Nephron progenitor cell (in vitro differentiated cells): ENCODE measurements around the gene NUP62.

ENCODE experiments used
- DNase-seq: peaks from one replicate; pipeline ENCODE4 v3.0.0; 2021
- H3K27ac Mint-ChIP-seq: 2 replicates; pipeline ENCODE4 v1.8.0; 2021; ENCODE audit warnings: mild to moderate bottlenecking, moderate library complexity, mixed read lengths
- H3K27me3 Mint-ChIP-seq: 2 replicates; pipeline ENCODE4 v1.8.0; 2021; ENCODE audit warnings: mild to moderate bottlenecking, low read depth, mixed read lengths; ENCODE audit not compliant: poor library complexity
- H3K36me3 Mint-ChIP-seq: 2 replicates; pipeline ENCODE4 v1.8.0; 2021; ENCODE audit warnings: low read depth, mixed read lengths
- H3K4me1 Mint-ChIP-seq: 2 replicates; pipeline ENCODE4 v1.8.0; 2021; ENCODE audit warnings: mixed read lengths
- H3K4me3 Mint-ChIP-seq: 2 replicates; pipeline ENCODE4 v1.8.0; 2021; ENCODE audit warnings: mild to moderate bottlenecking, moderate library complexity, mixed read lengths
- H3K9me3 Mint-ChIP-seq: 2 replicates; pipeline ENCODE4 v1.8.0; 2021; ENCODE audit warnings: mild to moderate bottlenecking, moderate library complexity, mixed read lengths
- TF ChIP-seq, protein P1 (sequence below): fragments of 200-600 bp; sonication (generic); IDR thresholded peaks from 2 replicates; pipeline ENCODE4 v1.5.0; 2021; ENCODE audit warnings: antibody characterized with exemption

The NUP62 gene

DNA sequence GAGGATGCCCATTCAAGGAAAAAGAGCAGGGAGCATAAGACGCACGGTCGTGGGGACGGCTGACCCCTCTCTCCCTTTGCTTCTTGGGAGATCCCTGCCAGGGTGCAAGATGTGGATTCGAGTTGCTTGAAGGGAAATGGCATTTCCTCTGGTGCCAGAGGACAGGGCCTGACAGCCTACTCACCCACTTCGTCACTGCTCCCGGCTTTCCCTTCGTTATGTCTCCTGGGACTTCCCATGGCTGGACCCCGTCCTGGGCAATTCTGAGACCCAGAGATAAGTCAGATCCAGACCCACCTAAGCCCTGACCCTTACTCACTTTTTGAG, 50.6 kb downstream of the NUP62 start:
- TF ChIP-seq, protein P1, sequence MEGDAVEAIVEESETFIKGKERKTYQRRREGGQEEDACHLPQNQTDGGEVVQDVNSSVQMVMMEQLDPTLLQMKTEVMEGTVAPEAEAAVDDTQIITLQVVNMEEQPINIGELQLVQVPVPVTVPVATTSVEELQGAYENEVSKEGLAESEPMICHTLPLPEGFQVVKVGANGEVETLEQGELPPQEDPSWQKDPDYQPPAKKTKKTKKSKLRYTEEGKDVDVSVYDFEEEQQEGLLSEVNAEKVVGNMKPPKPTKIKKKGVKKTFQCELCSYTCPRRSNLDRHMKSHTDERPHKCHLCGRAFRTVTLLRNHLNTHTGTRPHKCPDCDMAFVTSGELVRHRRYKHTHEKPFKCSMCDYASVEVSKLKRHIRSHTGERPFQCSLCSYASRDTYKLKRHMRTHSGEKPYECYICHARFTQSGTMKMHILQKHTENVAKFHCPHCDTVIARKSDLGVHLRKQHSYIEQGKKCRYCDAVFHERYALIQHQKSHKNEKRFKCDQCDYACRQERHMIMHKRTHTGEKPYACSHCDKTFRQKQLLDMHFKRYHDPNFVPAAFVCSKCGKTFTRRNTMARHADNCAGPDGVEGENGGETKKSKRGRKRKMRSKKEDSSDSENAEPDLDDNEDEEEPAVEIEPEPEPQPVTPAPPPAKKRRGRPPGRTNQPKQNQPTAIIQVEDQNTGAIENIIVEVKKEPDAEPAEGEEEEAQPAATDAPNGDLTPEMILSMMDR, result no peak
- Mint-ChIP-seq H3K27me3 (no peaks in the 10 kb centered on the region), H3K4me3 (no peak overlapping the region), H3K36me3 (peaks cover 45% of the 10 kb centered on the region), H3K4me1 (peaks cover 37% of the 10 kb centered on the region), H3K9me3 (no peaks in the 10 kb centered on the region), H3K27ac (no peak overlapping the region)
- no peak for DNase-seq

DNA sequence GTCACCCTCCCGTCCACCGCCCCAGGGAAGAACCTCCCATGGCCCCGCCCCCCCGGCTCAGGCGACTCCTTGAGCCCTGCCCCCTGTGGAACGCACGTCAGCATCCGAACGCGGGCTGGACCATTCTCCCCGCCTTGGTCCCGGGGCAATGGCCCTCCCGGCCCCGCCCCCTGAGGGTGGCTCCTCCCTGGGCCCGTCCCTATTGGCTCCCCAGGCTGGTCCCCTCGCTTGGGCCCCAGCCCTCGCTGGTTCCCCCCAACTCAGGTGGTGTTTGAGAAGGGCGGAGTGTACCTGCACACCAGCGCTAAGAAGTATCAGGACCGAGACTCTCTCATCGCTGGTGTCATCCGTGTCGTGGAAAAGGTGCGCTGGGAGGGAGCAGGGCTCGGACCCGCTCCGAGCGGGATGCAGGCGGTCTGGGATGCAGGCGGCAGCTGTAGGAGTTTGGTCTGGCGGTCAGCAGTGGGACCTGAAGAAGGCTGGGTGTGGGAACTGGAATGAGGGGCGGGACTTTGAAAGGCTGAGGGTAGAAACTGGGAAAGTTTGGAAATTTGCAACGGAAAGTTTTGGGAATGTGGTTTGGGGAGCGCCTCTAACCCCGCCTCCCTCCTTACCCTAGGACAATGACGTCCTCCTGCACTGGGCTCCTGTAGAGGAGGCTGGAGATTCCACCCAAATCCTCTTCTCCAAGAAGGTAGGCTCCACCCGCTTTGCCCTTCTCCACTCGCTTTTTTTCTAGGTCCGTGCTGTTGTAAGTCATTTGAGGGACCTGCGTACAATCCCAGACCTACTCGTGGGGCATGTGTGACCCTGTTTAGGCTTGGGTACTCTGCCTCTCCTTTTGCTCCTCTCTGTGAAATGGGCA, 51.2 kb downstream of the NUP62 start:
- no peaks in the 10 kb centered on the region for H3K27me3 Mint-ChIP-seq
- peak; percentile 98 for DNase-seq
- H3K9me3 Mint-ChIP-seq, result no peaks in the 10 kb centered on the region
- peaks cover 39% of the 10 kb centered on the region for H3K36me3 Mint-ChIP-seq
- TF ChIP-seq, protein P1, result no peak
- no peak overlapping the region for H3K4me3 Mint-ChIP-seq
- no peak overlapping the region for H3K27ac Mint-ChIP-seq
- H3K4me1 Mint-ChIP-seq, result peaks cover 37% of the 10 kb centered on the region

DNA sequence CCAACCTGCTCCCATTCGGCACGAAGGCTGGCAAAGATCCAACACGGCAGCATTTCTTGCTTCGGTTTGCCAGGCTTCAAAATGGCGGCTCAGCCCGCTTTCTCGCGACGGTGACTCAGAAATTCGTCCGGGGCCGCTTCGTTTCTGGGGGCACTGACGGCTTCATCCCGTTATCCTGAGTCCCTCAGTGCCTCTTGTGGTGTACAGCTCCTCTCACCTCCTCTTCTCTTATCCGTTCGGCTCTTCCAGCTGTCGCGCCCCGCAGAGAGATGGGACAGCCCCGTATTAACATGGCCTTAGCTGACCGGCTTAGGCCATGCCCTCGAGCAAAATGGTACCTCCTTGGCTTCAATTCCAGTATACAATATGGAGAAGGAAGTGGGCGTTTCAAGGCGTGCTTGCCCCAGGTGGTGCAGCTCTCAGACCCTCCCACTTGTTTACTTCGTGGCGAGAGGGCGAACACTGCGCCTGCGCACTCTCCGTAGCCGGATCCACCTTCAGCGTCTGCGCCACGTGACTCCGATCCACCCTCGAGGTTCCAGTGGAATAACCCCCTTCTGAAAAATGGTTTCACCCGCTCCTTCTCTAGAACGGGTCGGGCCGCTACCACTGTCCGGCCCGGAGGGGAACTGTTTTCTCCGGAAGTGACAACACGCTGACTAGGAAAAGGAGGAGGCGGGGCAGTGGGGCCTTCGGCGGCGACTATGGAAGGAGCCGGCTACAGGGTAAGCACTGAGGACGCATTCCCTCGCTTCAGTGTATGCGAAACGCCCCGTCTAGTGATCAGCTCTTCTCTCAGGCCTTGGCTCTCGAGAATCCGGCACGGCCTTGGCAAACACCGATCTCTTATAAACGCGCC, 52.1 kb downstream of the NUP62 start, which contains the start of the genes AKT1S1 and TBC1D17:
Gene AKT1S1, minus strand, starts transcription at position 336 of the 859 bp plus-strand sequence. CDS start 4,060 bp downstream, outside the sequence.
Gene TBC1D17, plus strand, starts transcription at position 683 of the 859 bp plus-strand sequence. Its CDS starts 22 bp downstream, at position 705.
- H3K36me3 Mint-ChIP-seq, result peaks cover 30% of the 10 kb centered on the region
- peak within 1 kb of the TSS; percentile 86 for H3K27ac Mint-ChIP-seq
- H3K4me3 Mint-ChIP-seq, result no peak within 1 kb of the TSS
- peaks cover 39% of the 10 kb centered on the region for H3K4me1 Mint-ChIP-seq
- H3K9me3 Mint-ChIP-seq, result no peaks in the 10 kb centered on the region
- TF ChIP-seq, protein P1, result no peak
- no peaks in the 10 kb centered on the region for H3K27me3 Mint-ChIP-seq
- peak; percentile 97 for DNase-seq

DNA sequence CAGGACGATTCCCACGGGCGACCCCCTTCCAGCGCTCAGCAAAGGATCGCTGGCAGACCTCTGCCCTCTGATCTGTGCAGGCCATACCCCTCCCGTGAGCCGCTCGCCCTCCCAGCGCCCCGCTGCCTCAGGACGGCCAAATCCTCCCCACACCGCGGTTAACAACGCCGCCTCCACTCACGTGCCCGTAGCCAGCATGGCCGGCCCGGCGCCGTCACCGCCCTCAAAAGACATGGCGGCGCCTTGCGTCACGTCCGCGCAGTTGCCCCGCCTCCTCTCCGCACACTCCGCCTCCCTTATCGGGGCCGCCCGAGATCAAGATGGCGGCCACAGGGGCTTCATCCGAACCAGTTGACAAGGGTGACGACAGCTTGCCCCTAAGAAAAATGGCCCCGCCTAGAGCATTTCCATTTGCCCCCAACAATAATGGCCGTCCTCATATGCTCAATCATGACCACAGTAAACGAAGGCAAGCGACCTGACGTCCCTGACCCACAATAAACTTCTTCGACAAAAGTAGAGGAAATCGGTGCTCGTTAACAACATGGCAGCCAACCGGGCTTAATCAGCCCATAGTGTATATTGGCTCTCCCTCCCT, 52.8 kb downstream of the NUP62 start:
- Mint-ChIP-seq H3K27me3 (no peaks in the 10 kb centered on the region), H3K27ac (no peak overlapping the region), H3K4me1 (peaks cover 45% of the 10 kb centered on the region), H3K36me3 (peaks cover 28% of the 10 kb centered on the region), H3K9me3 (no peaks in the 10 kb centered on the region), H3K4me3 (no peak overlapping the region)
- DNase-seq, result peak; percentile 97
- TF ChIP-seq, protein P1, result no peak

DNA sequence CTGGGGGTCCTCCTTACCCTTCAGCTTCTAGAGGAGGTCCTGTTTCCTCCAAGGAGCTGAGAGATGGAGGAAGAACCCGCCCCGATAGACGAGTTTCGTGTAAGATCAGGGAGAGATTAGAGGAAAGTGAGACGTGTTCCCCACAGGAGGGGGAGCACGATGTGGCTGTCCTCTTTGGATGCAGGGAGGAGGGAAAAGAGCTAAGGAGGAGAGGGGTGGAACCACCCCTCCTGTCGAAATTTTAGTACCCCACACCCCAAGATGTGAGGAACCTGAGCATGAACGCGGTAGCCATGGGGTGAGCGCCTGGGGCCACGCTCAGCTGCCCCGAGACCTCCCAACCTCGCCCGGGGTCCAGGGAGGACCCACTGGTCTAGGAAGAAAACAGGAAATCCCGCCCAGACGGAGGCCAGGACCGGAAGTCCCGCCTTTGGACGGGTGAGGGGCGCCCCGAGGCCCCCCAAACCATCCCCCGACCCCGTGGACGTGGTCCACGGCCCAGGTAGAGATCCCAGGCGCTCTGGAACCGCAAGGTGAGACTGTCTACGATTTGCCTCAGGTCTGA, 53.4 kb downstream of the NUP62 start:
- Mint-ChIP-seq H3K36me3 (peaks cover 24% of the 10 kb centered on the region), H3K4me1 (peaks cover 45% of the 10 kb centered on the region), H3K27me3 (no peaks in the 10 kb centered on the region), H3K27ac (peak overlapping the region; percentile 86), H3K9me3 (no peaks in the 10 kb centered on the region), H3K4me3 (no peak overlapping the region)
- TF ChIP-seq, protein P1, result no peak
- DNase-seq, result peak; percentile 75
